ENCODE results near the gene CREB3L4.

CREB3L4 gene

DNA sequence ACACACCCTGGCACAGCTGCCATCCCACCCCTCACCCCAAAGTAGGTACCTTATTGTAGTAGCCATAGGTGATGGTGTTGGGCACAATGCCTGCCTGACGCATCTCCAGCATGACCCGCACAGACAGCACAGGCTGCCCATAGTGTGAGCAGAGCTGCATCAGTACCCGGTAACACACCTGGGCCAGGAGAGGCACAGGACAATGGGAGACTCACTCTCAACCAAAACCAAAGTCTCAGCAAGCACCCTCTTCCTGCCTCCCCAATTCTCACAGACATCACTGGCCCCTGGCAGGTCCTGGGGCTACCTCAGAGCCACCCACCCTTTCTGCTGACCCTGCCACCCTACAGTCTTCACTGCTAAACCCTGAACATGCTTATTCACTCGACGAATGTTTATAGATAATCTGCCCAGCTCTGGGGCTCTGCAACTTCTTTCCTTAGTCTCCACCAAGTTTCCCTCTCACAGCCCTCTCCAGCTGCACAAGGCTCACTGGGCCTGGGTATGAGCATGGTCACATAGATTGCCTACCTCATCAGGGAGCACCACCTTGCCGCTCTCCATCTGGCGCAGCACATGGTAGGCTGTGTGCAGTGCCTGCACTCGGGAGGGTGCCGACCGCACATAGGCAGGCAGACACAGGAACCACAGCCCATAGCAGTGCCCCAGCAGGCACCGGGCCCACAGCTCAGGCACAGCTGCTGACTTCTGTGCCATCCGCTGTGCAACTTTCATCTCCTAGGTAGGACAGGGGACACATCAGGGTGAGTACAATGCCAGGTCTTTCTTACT, 31.5 kb upstream of the CREB3L4 start:
- DNase-seq (ENCODE audit: low read depth in 2 of 3, low spot score in 2 of 3) = no peak

DNA sequence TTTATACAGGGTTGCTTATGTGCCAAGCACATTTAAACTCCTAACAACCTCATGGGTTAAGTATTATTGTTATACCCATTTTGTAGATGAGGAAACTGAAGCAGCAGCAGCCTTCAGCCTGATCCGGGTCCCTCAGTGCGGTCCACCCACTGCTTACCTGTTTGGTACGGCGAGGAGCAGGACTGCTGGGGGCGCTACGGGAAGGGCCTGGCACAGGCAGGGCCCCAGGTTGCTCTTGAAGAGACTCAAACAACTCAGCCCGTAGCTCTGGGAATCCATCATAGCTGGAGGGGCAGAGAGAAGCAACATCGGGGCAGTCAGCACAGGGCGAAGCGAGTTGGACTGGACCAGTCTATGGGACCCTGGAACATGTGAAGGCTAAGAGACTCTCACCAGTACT, 30.4 kb upstream of the CREB3L4 start:
- DNase-seq (ENCODE audit: low read depth in 2 of 3, low spot score in 2 of 3) = no peak

DNA sequence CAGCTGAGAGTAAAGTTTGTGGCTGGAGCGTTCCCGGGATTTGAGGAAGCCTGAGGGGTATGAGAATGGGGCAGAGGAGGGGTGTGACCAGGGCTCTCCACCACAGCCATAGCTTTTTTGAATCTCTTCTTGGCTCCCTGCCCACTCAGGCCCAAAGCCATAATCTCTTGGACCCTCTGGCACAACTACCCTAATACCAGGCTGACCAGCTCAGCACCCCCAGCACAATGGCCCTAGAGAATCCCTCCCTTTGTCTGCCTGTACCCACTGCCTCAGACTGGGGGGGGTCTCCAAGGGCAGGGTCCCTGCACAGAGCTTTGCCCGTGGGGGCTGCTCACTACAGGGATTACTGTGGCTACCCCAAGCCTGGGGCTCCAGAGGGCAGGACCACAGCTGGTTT, 28.7 kb upstream of the CREB3L4 start:
- DNase-seq (ENCODE audit: low read depth in 2 of 3, low spot score in 2 of 3) = no peak

DNA sequence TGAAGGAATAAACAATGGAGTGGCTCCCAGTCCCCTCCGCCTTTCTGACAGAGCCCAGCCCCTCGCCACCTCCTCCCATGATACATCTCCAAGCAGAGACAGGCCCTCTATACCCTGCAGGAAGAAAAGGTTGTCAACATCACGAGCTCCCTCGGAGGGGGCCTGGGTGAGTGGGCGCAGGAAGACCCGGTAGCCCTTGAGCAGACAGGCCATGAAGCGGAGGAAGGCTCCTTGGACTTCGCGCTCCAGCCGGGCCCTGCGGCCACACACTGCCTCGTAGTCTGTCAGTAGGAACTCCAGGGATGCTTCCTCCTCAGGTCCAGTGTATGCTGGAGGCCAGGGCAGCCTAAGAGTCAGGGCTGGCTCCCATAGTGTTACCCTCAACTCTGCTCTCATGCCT, 28.2 kb upstream of the CREB3L4 start:
- DNase-seq (ENCODE audit: low read depth in 2 of 3, low spot score in 2 of 3) = no peak

DNA sequence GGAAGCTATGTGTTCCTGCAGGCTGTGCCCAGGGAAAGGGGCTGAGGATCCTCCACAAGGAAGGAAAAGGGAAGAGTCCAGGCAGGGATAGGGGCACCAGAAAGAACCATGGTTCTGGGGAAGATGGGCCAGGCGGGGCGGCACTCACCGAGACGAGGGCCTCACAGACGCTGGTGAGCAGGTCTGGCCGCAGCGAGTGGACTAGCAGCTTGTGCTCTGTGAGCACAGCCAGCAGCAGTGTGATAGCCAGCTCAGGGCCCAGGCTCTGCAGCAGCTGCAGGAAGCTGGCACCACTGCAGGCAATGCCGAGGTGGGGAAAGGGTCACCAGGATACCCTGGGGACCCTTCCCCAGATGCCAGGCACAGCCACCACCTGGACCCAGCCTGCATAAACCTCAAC, 26.9 kb upstream of the CREB3L4 start:
- DNase-seq (ENCODE audit: low read depth in 2 of 3, low spot score in 2 of 3) = no peak

DNA sequence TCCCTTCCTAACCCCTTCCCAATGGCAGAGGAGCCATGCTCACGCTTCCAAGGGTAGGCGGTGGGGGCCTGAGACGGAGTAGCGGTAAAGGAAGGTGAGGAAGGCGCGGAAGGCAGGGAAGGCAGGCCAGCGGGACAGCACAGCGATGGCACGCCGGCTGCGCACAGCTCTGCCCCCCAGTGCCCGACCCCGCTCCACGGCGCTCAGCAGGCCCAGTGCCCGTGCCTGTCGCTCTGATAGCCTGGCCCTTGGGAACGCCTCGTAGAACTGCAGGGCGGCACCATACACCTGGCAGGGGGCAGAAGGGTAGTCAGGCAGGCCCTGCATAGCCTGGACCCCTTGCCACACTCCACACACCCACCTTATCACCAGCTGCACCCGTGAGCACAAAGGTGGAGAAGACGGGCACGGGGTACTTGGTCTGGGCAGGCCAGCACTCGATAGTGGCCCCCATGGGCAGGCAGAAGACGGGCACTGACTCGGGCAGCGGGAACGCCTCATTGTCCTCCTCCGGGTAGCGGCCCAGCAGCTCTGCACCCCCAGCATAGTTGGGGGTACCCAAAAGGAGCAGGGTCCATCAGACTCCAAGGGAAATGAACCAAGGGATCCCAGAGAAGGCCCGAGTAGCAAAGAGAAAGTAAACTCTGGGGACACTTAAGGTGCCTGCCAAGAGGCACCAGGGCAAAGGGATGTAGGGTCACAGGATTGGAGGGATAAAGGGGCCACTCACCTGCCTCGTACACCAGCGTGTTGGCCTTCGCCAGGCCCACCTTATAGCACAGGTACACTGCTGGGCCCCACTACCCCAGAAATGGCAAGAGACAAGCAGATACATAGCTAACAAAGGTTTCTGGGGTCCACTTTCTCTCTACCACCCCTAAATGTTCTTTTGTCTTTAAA, 25.6 kb upstream of the CREB3L4 start:
- DNase-seq (ENCODE audit: low read depth in 2 of 3, low spot score in 2 of 3) = no peak

DNA sequence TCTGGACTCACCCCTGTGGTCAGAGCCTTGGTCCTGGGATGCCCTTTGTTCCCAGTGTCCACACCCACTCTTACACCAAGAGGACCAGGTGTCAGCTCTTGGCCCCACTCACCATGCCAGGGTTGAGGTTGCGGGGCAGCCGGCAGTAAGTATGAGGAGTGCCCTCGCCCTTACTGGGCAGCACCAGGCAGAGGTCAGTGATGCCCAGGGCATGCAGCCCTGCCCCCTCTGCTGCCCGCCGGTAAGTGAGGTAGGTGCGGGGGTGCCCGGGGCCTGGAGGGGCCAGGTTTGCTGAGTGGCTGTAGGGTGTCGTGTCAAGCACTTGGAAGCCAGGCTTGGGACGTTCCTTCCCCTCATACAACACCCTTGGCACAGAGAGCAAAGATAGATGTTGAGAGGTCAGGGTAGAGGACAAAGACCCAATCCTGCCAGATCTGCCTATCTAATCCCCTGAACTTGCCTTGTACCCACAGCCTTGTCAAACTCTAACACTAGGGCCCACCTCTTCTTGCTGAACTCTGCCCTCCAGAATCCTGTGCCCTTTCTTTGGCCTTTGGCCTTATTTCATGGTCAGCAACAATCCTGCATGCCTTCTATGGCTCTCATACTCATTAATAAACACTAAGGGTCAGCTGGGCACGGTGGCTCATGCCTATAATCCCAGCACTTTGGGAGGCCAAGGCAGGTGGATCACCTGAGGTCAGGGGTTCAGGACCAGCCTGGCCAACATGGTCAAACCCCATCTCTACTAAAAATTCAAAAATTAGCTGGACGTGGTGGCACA, 24.7 kb upstream of the CREB3L4 start:
- no peak for DNase-seq (ENCODE audit: low read depth in 2 of 3, low spot score in 2 of 3)

DNA sequence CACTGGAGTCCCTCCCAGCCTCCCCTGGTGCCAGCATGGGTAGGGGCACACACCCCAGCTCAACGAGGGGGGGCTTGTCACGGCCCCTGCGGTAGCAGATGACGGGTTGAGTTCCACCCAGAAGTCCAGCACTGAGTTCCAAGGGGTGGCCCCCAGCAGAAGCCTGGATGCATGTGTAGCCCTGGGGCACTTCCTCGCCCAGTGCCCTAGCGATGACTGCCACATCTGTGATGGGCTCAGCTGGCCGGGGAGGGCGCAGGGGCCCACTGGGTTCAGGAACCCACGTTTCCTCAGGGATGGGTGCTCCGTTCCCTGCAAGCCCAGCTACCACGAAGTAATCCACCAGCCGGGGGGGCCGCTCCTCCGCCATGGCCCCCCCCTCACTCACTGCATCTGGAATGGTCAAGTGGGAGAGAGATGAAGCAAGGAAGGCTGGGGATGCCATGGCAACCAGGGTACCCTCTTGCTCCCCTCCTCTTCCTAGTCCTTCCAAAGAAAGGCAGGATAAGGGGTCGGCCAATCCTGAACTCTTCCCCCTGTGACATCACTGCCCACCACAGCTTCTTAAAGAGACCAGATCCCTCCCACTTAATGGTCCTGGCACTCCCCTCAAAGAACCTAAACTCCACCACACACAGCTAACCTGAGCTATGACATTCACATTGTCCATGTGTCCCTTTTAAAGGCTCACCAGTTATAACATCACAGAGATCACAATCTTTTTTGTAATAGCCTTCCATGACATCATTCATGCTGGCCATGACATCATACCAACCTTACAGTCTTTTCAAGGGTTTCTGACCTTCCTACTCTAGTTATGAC, 23.5 kb upstream of the CREB3L4 start:
- no peak for DNase-seq (ENCODE audit: low read depth in 2 of 3, low spot score in 2 of 3)

DNA sequence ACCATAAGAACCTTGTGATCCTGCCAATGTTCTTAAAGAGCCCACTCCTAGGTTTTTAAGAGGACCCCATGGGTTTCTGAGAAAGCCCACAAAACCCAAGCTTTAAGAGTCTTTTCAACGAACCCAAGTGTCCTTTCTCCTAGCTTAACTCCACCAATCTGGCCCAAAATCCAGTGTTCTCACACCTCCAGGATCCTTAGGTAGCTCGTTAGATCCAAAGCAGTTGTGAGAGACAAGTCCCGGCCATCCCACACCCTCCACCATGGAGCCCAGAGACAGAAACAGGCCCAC, 22.9 kb upstream of the CREB3L4 start:
- DNase-seq (ENCODE audit: low read depth in 2 of 3, low spot score in 2 of 3) = no peak

DNA sequence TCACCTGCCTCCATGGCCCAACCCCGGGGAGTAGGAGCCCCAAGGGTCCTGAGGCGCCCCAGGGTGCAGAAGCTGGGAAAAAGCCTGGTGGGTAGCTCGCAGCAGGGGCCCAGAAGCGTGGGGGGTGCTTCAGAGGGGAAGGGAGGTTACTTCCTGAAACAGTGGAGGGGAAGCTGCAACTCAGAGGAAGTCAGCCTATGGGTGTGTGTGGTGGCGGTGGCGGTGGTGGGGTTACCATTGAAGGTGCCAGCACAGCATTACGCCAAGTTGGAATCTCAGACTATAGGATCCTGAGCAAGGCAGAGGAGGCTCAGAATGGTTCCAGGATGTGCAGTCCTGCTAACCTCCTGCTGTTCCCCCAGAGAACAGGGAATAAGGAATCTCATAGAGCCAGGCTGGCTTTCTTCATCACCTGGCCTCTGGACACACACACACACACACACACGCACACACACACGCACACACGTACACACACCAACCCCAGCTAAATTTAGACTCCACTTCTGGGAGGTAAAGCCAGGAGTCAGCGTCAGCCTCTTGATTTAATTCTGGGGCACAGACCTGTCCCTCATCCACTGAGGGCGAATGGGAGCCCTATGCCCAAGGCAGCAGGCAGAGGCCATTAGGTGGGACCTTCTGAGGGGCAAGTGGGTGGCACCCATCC, 22.4 kb upstream of the CREB3L4 start:
- peak; percentile 57 to 62 (median 61) for DNase-seq (ENCODE audit: low read depth in 2 of 3, low spot score in 2 of 3)

DNA sequence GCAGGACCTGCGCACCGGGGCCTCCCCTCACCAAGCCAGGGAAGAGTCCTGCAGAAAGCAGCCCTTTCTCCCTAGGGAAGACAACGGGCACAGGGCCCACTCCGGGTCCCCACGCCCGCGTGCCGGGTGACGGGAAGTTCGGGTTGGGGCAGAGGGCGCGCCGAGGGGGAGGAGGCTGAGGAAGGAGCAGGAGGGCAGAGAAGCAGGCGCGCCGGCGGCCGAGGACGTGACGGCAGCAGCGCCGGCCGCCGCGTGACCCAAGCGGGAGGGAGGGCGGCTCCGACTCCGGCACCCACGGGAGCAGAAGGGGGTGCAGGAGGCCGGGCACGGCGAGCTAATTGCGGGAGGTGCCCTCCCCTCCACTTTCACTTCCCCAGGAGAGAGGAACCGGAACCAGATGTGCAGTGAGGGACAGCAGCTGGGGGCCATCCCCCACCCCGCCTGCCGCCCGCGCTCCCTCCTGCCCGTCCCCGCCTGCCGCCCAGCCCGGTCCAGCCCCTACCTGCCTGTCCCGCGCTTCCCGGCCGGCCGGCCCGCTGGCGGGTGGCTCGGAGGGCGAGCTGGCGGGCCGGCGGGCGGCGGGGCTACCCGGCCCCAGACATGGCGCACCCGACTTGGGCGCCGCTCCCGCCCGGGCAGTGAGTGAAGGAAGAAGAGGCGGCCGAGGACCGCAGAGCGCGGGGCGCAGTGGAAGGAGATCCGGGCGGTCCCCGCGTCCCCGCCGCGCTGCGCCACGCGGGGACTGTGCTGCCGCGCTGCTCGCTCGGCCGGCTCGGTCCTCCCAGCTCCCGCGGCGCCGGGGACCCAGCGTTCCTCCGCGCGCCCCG, 21.7 kb upstream of the CREB3L4 start:
- DNase-seq (ENCODE audit: low read depth in 2 of 3, low spot score in 2 of 3) = peak in 2 of 3 experiments; percentile 42 to 56

DNA sequence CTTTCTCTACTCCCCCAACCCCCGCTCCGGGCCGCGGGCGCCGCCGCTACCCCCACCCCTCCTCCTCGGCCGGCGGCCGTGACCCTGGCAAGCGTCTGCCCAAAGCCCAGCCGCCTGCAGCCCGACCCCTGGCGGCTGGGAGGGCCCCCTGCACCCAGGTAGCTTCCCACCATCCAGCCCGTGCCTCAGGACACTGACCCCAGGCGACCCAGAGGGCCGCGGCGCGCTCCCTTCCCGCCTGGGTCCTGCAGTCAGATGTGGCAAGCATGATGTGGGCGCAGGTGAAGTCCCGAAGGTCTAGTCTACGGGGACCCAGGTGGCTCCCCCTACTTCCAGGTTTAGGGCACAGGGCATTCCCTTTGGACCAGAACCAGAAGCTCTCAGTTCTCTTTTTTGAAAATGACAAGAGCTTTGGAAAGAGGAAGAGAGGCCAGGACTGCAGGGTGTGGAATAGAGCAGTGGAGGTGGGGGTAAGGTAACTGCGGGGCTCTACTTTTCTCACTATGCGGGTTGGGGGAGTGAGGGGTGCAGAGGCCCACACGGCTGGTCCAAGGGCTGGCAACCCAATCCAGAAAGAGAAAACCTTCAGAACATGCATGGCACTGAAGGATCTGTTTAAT, 21.0 kb upstream of the CREB3L4 start, which contains the start of gene DENND4B:
Gene DENND4B (minus strand): TSS at position 97 of the 620 bp plus-strand sequence. CDS start 2,344 bp downstream, outside the sequence.
- peak; percentile 64 to 69 (median 64) for DNase-seq (ENCODE audit: low read depth in 2 of 3, low spot score in 2 of 3)

DNA sequence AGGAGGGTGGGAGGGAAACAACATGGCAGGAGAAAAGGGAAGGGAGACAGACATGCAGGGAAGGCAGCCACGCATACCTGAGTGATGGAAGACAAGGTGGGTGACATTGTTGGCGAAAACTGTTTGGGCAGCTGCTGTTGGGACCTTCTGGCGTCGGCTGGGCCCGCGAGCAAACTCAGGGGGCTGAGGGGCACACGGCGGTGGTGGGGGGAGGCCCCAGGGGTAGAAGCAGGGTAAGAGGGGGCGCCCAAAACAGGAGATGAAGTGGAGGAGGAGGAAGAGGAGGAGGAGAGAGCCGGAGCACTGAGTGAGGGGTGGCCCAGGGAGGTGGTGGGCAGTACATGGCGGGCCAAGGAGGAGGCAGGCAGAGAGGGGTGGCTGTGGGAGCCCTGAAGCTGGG, 16.5 kb upstream of the CREB3L4 start:
- no peak for DNase-seq (ENCODE audit: low read depth in 2 of 3, low spot score in 2 of 3)

DNA sequence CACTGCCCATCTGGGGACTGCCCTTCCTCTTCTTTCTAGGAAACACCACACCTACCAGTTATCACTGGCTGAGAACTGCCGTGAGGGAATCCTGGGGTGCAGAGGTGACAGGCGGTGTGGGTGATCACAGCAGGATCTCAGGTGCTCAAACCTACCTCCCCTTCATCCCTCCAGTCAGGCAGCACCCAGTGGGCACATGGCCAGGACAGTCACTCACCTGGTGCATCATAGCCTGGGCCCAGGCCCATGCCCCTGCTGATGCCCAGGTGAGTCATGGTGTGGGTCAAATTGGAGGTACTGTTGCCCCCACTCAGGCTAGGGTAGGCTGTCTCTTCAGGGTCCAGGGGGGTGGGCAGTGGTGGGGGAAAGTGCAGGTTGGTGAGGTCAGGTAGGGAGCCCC, 15.9 kb upstream of the CREB3L4 start:
- DNase-seq (ENCODE audit: low read depth in 2 of 3, low spot score in 2 of 3) = no peak

DNA sequence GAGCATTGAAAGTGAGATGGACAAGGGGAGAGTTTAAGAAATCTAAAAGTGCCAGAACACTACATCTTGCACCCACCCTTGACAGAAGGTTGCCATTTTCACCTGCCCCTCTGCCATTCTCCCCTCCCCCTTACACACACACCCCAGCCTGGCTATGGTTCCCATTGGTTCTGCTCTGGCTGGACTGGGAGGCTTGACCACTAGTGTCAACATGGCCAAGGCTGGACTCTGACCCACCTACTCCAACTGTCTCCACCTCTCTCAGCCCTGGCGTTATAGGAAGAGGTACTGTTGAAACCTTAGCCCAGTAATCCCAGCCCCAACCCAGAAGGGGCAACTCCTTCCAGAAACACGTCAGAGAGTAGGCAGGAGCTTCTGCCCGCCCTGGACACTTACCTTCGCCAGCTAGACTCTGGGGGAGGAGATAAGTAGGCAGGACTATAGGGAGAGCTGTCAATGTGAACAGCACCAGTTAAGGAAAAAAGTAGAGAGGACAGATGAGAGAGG, 13.8 kb upstream of the CREB3L4 start:
- no peak for DNase-seq (ENCODE audit: low read depth in 2 of 3, low spot score in 2 of 3)

DNA sequence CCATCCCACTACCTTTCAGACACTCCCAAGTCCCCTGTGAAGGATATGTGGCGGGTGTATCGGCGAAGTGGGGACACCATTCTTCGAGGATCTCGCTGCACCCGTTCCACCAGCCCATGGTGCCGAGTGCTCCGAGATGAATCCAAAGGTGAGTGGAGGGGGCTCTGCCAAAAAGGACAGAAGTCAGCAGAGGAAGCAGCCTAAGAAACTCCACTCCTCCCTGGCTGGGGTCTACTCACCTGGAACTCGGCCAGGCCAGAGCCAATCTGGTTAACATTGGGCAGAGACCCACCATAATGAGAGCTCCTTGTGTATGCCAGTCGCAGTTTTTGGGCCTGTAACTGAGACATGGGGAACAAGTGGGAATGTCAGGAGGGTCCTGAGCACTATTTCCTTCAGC, 12.9 kb upstream of the CREB3L4 start:
- no peak for DNase-seq (ENCODE audit: low read depth in 2 of 3, low spot score in 2 of 3)

DNA sequence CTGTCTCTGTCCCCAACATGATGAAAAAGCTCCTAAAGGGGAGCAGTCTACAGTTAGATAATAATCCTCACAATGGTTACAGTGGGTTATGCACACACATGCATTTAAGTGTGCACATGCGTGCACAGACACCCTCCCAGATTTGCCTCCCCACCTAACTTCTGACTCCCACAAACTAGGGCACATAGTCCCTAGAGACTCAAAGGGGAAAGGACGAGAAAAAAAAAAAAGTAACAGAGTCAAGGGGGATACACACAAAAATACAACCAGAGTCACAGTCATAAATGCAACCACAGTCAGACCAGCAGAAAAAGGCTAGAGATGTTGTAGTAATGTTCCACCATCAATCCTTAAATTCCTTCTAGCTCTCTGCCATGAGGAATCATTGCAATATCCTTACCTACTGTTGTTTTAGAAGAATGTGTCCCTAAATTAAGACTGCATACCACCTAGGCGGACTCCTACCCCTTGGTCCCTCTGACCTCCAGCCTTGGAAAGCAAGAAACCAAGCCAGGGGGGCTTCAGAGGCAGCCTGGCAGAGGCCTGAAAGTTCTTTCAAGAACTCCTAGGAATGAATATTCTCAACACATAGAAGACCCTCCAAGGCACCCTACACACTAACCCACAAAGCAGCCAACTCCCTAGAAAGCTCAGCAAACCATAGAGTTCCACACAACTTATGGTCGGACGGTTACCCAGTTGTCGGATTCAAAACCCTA, 10.5 kb upstream of the CREB3L4 start:
- no peak for DNase-seq (ENCODE audit: low read depth in 2 of 3, low spot score in 2 of 3)

DNA sequence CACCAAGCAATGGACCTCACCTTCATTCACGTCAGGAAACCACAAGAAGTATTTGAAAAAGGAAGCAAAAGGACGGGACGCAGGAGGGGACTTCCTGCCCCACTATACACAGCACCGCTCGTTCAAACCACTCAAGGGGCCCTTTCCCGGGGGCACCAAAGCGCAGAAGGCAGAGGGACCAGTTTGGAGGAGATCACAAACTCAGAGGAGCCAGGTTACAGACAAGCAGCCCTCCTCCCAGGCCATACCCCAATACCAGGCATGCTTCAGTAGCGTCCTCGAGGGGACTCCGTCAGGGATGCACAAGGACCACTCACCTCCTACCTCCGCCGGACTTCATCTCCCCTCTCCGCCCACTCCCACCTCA, 10.0 kb upstream of the CREB3L4 start:
- DNase-seq (ENCODE audit: low read depth in 2 of 3, low spot score in 2 of 3) = peak in 2 of 3 experiments; percentile 14 to 40

All from activated CD8-positive, alpha-beta memory T cell treated with anti-CD3 and anti-CD28 coated beads for 48 hours (primary cell).